GM18505 (cell line): ENCODE measurements around the gene CCDC110.
A peak's percentile ranks its signal among the peaks of the same experiment; 100 is the strongest.

Experiments
- ATAC-seq: cut with Tn5 transposase; IDR thresholded peaks from one replicate; pipeline ENCODE4 v1.9.1; 2021; ENCODE audit not compliant: unreplicated experiment
- POLR2A ChIP-seq: IDR thresholded peaks from 4 replicates; pipeline ENCODE4 v1.6.1; 2011; ENCODE audit warnings: borderline replicate concordance; ENCODE audit not compliant: insufficient read depth, insufficient read length; ENCODE audit errors: extremely low read depth

CCDC110 gene

DNA sequence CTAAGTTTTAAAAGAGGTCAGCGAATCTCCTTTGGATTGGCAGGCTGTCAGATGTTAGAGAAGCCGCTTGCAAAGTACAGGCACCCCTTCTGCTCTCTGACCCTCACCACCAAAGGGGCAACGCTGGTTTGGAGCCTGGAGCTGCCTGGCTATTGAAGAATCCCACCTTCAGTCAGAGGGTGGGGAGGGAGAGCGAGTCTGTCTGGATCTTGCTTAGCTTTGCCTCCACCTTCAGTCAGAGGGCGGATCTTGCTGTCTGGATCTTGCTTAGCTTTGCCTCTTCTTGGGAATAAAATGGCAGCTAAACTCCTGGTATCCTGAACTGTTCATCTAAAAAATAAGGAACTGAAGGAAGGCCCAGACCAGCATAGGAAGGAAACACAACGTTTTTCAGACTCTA, 7.3 kb downstream of the CCDC110 start:
- no peak for ATAC-seq
- no peak for TF ChIP-seq POLR2A

- no peak for ATAC-seq
Observed at GRCh38 chr4:185463541-185463940, 8.0 kb downstream of the CCDC110 start.

DNA sequence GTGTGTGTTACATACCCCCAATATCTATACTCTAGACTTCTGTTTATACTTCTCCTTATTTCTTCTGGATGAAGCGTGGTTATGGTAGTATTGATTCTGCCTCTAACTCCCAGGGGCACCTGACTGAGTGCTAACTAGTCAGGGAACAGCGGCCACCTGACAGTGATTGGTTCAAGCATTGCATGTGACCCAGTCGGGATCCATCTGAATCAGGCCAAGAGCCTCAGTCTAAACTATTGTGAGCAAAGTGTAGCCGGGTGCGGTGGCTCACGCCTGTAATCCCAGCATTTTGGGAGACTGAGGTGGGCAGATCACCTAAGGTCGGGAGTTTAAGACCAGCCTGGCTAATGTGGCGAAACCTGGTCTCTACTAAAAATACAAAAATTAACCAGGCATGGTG, 10.0 kb downstream of the CCDC110 start:
- ATAC-seq: no peak
- TF ChIP-seq POLR2A: no peak

More at GRCh38 chr4:185463541-185463940, 8.0 kb downstream of the CCDC110 start:
- TF ChIP-seq POLR2A: no peak

- TF ChIP-seq POLR2A: no peak
- no peak for ATAC-seq
Observed at GRCh38 chr4:185457136-185457535, 14.4 kb downstream of the CCDC110 start.

- ATAC-seq: no peak
Observed at GRCh38 chr4:185456131-185456530, 15.4 kb downstream of the CCDC110 start.

DNA sequence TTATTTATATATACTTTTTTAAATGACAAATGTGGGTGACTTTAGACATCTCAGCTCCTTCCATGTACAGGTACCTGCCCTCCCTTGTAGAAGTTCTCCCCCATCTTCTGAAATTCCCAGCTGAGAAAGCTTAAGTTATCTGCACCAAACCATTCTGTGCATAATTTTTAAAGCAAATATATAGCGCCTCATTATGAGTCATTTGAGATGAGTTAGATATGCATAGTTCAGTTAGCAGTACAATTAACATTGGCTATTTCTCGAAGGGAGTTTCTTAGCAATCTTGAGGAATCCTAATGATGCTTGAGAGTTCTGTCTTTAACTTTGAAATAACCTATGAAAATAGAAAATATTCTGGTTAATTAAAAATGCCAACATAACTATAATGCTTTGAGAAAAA, 26.3 kb downstream of the CCDC110 start:
- no peak for TF ChIP-seq POLR2A
- ATAC-seq: no peak

More at GRCh38 chr4:185456131-185456530, 15.4 kb downstream of the CCDC110 start:
- TF ChIP-seq POLR2A: no peak

DNA sequence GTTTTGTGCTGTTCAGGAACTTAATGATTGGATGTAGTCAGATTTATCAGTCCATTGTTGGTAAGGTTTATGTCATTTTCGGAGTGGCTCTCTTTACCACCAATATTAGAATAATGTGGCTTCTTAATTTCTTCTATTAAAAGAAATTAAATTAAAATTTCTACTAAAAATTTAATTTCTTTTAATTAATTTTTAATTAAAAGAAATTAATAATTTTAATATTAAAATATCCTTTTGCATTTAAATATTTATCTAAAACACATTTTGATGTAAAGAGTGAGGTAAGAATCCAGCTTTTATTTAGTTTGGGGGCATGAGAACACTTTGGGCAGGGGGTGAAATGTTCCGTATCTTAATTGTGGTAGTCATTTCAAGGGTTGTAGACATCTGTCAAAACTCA, 30.1 kb downstream of the CCDC110 start:
- no peak for ATAC-seq
- TF ChIP-seq POLR2A: no peak

- no peak for TF ChIP-seq POLR2A
- peak; percentile 66 for ATAC-seq
Observed at GRCh38 chr4:185437809-185438208, 33.7 kb downstream of the CCDC110 start.

GRCh38 chr4:185435466-185435865, 36.1 kb downstream of the CCDC110 start:
- no peak for ATAC-seq
- TF ChIP-seq POLR2A: no peak

DNA sequence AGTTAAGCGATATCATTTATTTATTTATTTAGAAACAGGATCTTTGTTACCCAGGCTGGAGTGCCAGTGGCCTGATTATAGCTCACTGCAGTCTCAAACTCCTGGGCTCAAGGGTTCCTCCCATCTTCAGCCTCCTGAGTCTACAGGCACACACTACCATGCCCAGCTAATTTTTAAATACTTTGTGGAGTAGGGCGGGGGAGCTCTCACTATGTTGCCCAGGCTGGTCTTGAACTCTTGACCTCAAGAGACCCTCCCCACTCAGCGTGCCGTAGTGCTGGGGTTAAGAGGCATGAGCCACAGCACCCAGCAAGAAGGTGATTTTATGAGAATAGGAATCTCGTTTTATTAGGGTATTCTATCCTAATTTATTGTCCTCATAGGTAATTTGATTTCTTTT, 41.9 kb downstream of the CCDC110 start:
- TF ChIP-seq POLR2A: no peak
- ATAC-seq: no peak

GRCh38 chr4:185426960-185427688, 44.4 kb downstream of the CCDC110 start:
- no peak for TF ChIP-seq POLR2A
- ATAC-seq: no peak

DNA sequence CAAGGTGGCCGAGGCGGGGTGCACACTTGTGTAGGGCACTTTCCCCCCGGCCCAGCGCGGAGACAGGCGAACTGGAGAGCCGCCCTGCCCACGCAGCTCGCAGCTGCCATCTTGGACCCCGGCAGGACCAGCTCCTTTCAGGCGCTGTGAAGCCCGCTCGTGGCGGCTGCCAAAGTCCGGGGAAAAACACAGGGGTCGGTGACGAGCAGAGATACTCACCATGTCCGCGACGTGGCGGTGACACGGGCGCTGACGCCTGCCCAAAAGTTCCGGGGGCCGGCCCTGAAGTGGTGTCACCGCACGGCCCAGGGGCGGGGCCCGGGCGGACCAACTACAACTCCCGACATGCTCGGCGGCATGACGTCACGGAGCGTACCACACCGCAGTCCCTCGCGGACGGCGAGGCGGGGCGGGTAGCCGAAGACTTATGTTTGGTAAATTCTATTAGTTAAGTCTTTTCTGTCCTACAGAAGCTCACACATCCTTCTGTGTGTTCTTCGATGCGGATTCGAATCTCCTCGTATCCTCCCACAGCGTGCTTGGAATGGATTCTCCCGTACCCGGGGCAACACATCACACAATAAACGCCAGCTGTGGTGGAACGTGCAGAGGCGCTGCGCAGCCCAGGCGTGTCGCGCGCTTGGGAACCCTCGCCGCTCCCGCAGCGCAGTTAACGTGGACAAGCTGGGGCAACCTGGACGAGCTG, 45.7 kb downstream of the CCDC110 start, which contains the start of gene UFSP2:
Gene UFSP2, minus strand, starts transcription at position 318 of the 706 bp plus-strand sequence. Its CDS starts 96 bp downstream, at position 222.
- ATAC-seq: peak; percentile 95
- TF ChIP-seq POLR2A: peak; percentile 81

GRCh38 chr4:185424905-185425646, 46.5 kb downstream of the CCDC110 start:
- ATAC-seq: no peak
- no peak for TF ChIP-seq POLR2A
